Endothelial cell of umbilical vein (primary cell): Measurements from ENCODE around the gene PNLDC1. TPM values are rescaled to one million over a fixed set of nuclear protein-coding genes. Genes with fewer than 3 reads are reported as not detected.

ENCODE experiments used
- BruUV-seq: library from RNA; stranded (reverse); fragments of 400-500 nt; replicated peaks from 2 replicates; lab custom pipeline; 2021; lab: Mats Ljungman, UMichigan
- CTCF ChIA-PET: fragments of 300-600, 350-600 bp; sonication (Branson Sonifier 250); formaldehyde crosslinking; loops from one replicate; lab custom pipeline; 2021; ENCODE audit warnings: antibody characterized with exemption, inconsistent platforms; lab: Charles Lee
- POLR2A ChIA-PET: fragments of 300-600, 350-600 bp; sonication (Branson Sonifier 250); formaldehyde crosslinking; loops from one replicate; lab custom pipeline; 2021; ENCODE audit warnings: antibody characterized with exemption, inconsistent platforms; lab: Charles Lee
- DNase-seq: peaks from one replicate; pipeline ENCODE4 v3.0.0-alpha.2; 2011; ENCODE audit warnings: low read depth, low spot score
- FAIRE-seq: peaks from 2 replicates; lab custom pipeline; 2011; peaks lifted over from hg19 to GRCh38; lab: Jason Lieb, UNC
- H2AFZ ChIP-seq: 2 replicates; pipeline ENCODE4 v1.6.0; 2012; ENCODE audit warnings: low read depth, low read length, control low read depth, inconsistent platforms
- H3K27ac ChIP-seq: 2 replicates; pipeline ENCODE4 v1.5.1; 2011; ENCODE audit warnings: low read depth, mild to moderate bottlenecking, control low read depth, low read length, moderate library complexity; ENCODE audit not compliant: insufficient read depth
- H3K27me3 ChIP-seq, 2 experiments: 2 replicates each; pipeline versions ENCODE4 v1.6.0 to v1.6.1; 2011; ENCODE audit warnings: low read length in 2 of 2, mixed read lengths in 1 of 2; ENCODE audit not compliant: control insufficient read depth in 2 of 2, insufficient read depth in 2 of 2
- H3K36me3 ChIP-seq, 2 experiments: 2 replicates in 1 of 2; 3 replicates in 1 of 2; pipeline ENCODE4 v1.5.1; 2011; ENCODE audit warnings: low read length in 2 of 2, mild to moderate bottlenecking in 1 of 2, moderate library complexity in 1 of 2; ENCODE audit not compliant: control insufficient read depth in 2 of 2, insufficient read depth in 2 of 2; ENCODE audit errors: extremely low read depth in 1 of 2
- H3K4me1 ChIP-seq: 3 replicates; pipeline ENCODE4 v1.5.1; 2011; ENCODE audit warnings: mild to moderate bottlenecking, low read length; ENCODE audit not compliant: control insufficient read depth, insufficient read depth; ENCODE audit errors: extremely low read depth
- H3K4me2 ChIP-seq: 2 replicates; pipeline ENCODE4 v1.6.1; 2011; ENCODE audit warnings: low read length, control low read depth, mixed read lengths; ENCODE audit not compliant: insufficient read depth
- H3K4me3 ChIP-seq, 3 experiments: fragments of 200-600 bp in 1 of 3; sonication (generic), shearing (Covaris generic) in 1 of 3; replicated peaks in 1 of 3; 2 replicates each; pipeline ENCODE4 v1.5.1; 2011 to 2016; ENCODE audit warnings: control low read depth in 3 of 3, low read length in 3 of 3, mild to moderate bottlenecking in 2 of 3, inconsistent platforms in 1 of 3, low read depth in 1 of 3, moderate library complexity in 1 of 3; ENCODE audit not compliant: insufficient read depth in 1 of 3
- H3K79me2 ChIP-seq: 2 replicates; pipeline ENCODE4 v1.6.0; 2012; ENCODE audit warnings: low read length, inconsistent platforms; ENCODE audit not compliant: control insufficient read depth, insufficient read depth
- H3K9ac ChIP-seq: replicated peaks from 2 replicates; pipeline ENCODE3; 2011; ENCODE audit warnings: low read length, control low read depth; ENCODE audit not compliant: insufficient read depth; ENCODE audit errors: extremely low read depth
- H3K9me1 ChIP-seq: replicated peaks from 3 replicates; pipeline ENCODE4 v1.6.0; 2011; ENCODE audit warnings: mild to moderate bottlenecking, low read length; ENCODE audit not compliant: control insufficient read depth, insufficient read depth; ENCODE audit errors: extremely low read depth
- H3K9me3 ChIP-seq: replicated peaks from 2 replicates; pipeline ENCODE4 v1.5.1; 2012; ENCODE audit warnings: low read length, inconsistent platforms; ENCODE audit not compliant: control insufficient read depth, insufficient read depth
- H4K20me1 ChIP-seq: replicated peaks from 2 replicates; pipeline ENCODE3; 2011; ENCODE audit warnings: mild to moderate bottlenecking, low read length; ENCODE audit not compliant: control insufficient read depth, insufficient read depth; ENCODE audit errors: extremely low read depth
- CTCF ChIP-seq, 2 donors: IDR thresholded peaks; 1 replicate in 1 of 2; 2 replicates in 1 of 2; pipeline ENCODE4 v1.5.1; 2011; ENCODE audit warnings: low read length in 2 of 2, mild to moderate bottlenecking in 2 of 2, moderate library complexity in 2 of 2, control low read depth in 1 of 2, inconsistent platforms in 1 of 2, low read depth in 1 of 2; ENCODE audit not compliant: insufficient read depth in 1 of 2; ENCODE audit errors: extremely low read depth in 1 of 2
- EZH2 ChIP-seq: IDR thresholded peaks from 2 replicates; pipeline ENCODE4 v1.6.1; 2012; ENCODE audit warnings: borderline replicate concordance, low read depth, mild to moderate bottlenecking, moderate library complexity, low read length, inconsistent platforms; ENCODE audit not compliant: severe bottlenecking
- FOS ChIP-seq: IDR thresholded peaks from 2 replicates; pipeline ENCODE4 v1.6.1; 2011; ENCODE audit warnings: mild to moderate bottlenecking, low read length, moderate library complexity, borderline replicate concordance; ENCODE audit not compliant: insufficient read depth
- GATA2 ChIP-seq: IDR thresholded peaks from 2 replicates; pipeline ENCODE4 v1.7.0; 2011; ENCODE audit warnings: low read depth, mild to moderate bottlenecking, moderate library complexity, mixed read lengths, low read length; ENCODE audit not compliant: insufficient read length, insufficient read depth
- JUN ChIP-seq: IDR thresholded peaks from 2 replicates; pipeline ENCODE4 v1.6.1; 2011; ENCODE audit warnings: borderline replicate concordance, low read depth; ENCODE audit not compliant: insufficient read length, insufficient read depth
- MAX ChIP-seq: IDR thresholded peaks from 2 replicates; pipeline ENCODE4 v1.6.1; 2011; ENCODE audit not compliant: insufficient read depth, insufficient read length
- MYC ChIP-seq: IDR thresholded peaks from one replicate; pipeline ENCODE4 v1.6.1; 2011; ENCODE audit warnings: mild to moderate bottlenecking, low read depth, low read length
- POLR2A ChIP-seq: IDR thresholded peaks from 2 replicates; pipeline ENCODE4 v1.6.1; 2012; ENCODE audit warnings: low read depth, mild to moderate bottlenecking, control low read depth, low read length
- POLR2AphosphoS5 ChIP-seq: IDR thresholded peaks from 2 replicates; pipeline ENCODE4 v1.6.1; 2012; ENCODE audit warnings: low read depth, mild to moderate bottlenecking, control low read depth, low read length, moderate library complexity; ENCODE audit not compliant: insufficient read depth
- dilution Hi-C: fragments of 300-500 bp; cut with MboI; formaldehyde crosslinking; loops from one replicate; pipeline ENCODE4 v1.15.0; 2019; ENCODE audit warnings: low sequenced_read_pairs; ENCODE audit not compliant: extremely low pct_ligation_motif_present
- intact Hi-C: fragments of 100-400 bp; cut with micrococcal nuclease; formaldehyde crosslinking; loops from one replicate; pipeline ENCODE4 v1.10.0; 2022
- polyA plus RNA-seq, 4 experiments: library from polyadenylated mRNA; depleted of rRNA in 3 of 4; stranded (reverse) in 3 of 4; unstranded in 1 of 4; fragments of >200 nt; gene quantifications; 2 replicates each; pipeline versions ENCODE4 v1.2.1 to v1.2.3, GENCODE V29; 2011 to 2012; ENCODE audit warnings: missing spikeins in 1 of 4
- total RNA-seq: library from RNA; stranded (reverse); gene quantifications from 2 replicates; pipeline ENCODE4 v1.2.3, GENCODE V29; 2021

The PNLDC1 gene
- total and polyA plus RNA-seq, 2 donors (not counting 3 experiments of a cell fraction or from before 2014, with no cell fraction given), result not detected

- CTCF ChIA-PET, result no interaction called here
Observed at GRCh38 chr6:159862103-159862502, 62.0 kb downstream of the PNLDC1 start.

More at GRCh38 chr6:159862103-159862502, 62.0 kb downstream of the PNLDC1 start:
- Histone ChIP-seq H3K9me1 (no peaks in the 10 kb centered on the region), H4K20me1 (no peaks in the 10 kb centered on the region), H3K9me3 (no peaks in the 10 kb centered on the region), H3K4me1 (no peaks in the 10 kb centered on the region), H3K4me3 (no peak overlapping the region), H3K36me3 (no peaks in the 10 kb centered on the region), H3K4me2 (no peak overlapping the region), H2AFZ (no peak overlapping the region), H3K79me2 (no peaks in the 10 kb centered on the region), H3K27ac (no peak overlapping the region), H3K27me3 (no peaks in the 10 kb centered on the region), H3K9ac (no peak overlapping the region)
- no TSS peak for BruUV-seq
- POLR2A ChIA-PET, result no interaction called here
- DNase-seq (no peak), FAIRE-seq (no peak)
- dilution Hi-C loops (no loop called here), intact Hi-C loops (loop anchor here (5.0 kb wide), 1 partner anchor 225 kb away; no protein-coding TSS in a partner anchor)
- TF ChIP-seq POLR2A, result no peak
- TF ChIP-seq GATA2, result no peak
- TF ChIP-seq EZH2, result no peak
- TF ChIP-seq MYC, result no peak
- TF ChIP-seq POLR2AphosphoS5, result no peak
- TF ChIP-seq CTCF (IDR thresholded peaks at IDR 0.05; ENCODE audit: extremely low read depth in 1 of 2, insufficient read depth in 1 of 2, low read depth in 1 of 2, low read length in 2 of 2), result no peak
- TF ChIP-seq FOS, result no peak
- TF ChIP-seq MAX, result no peak
- no peak for TF ChIP-seq JUN
